Ishikawa (cell line): ENCODE measurements around the gene RTN4RL1.
A peak's percentile ranks its signal among the peaks of the same experiment; 100 is the strongest.

ENCODE experiments used
- RAD21 ChIP-seq: IDR thresholded peaks from 2 replicates; pipeline ENCODE4 v1.6.1; 2012; ENCODE audit warnings: low read depth
- TEAD4 ChIP-seq: IDR thresholded peaks from 2 replicates; pipeline ENCODE4 v1.6.1; 2012

DNA sequence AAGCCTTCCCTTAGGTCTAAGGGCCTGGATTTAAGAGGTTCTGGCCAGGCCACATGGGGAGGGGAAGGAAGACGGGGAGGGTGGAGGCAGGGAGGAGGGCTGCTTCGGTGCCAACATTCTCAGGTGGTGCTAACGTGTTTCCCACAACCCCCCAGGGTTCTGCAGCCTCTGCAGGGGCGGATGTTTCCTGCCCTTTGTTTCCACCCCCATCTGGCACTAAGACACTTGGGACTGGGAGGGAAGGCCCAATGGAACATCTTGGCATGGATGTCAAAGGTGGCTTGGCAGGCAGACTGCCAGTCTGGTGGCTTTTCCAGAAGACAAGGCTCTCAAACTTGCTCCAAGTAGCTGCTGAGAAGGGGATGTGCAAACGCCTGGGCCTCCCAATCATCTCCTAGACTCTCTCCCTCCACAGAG lies 42.5 kb upstream of the RTN4RL1 start:
- TF ChIP-seq RAD21, result no peak
- peak; percentile 84 for TF ChIP-seq TEAD4
